ENCODE data around the gene MRPS9. TPM values are rescaled to one million over a fixed set of nuclear protein-coding genes. Genes with fewer than 3 reads are reported as not detected.

Gene MRPS9
- total RNA-seq, 1 donor from 2014 or later = 26.5 TPM

DNA sequence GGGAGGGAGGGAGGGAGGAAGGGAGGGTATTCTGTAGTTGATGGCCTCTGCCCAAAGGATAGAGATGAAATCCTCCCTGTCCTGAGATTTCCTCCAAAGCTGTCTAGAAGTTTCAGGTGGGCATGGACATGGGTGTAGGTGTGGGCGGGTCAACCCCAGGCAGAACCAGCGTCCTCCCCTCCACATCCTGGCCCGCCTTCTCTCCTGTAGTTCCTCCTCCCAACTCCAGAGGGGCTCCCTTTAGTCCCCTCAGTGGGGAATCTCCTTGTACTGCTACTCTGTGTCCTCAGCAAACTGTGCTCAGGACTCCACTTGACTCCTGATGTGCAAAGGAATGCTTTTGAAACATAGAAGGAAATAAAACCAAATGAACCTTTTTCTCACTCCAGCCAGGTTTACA is 88.1 kb downstream of the MRPS9 start:
- no peak overlapping the region for H3K4me3 Mint-ChIP-seq
- intact Hi-C loops (cut with micrococcal nuclease) = no loop called here
- no peaks in the 10 kb centered on the region for H3K27me3 Mint-ChIP-seq
- H3K9me3 Mint-ChIP-seq = no peaks in the 10 kb centered on the region
- DNase-seq (no peak), ATAC-seq (ENCODE audit: low read depth) (no peak)
- ChIA-PET POLR2A (no interaction called here), CTCF (no interaction called here)
- TF ChIP-seq, protein P1, sequence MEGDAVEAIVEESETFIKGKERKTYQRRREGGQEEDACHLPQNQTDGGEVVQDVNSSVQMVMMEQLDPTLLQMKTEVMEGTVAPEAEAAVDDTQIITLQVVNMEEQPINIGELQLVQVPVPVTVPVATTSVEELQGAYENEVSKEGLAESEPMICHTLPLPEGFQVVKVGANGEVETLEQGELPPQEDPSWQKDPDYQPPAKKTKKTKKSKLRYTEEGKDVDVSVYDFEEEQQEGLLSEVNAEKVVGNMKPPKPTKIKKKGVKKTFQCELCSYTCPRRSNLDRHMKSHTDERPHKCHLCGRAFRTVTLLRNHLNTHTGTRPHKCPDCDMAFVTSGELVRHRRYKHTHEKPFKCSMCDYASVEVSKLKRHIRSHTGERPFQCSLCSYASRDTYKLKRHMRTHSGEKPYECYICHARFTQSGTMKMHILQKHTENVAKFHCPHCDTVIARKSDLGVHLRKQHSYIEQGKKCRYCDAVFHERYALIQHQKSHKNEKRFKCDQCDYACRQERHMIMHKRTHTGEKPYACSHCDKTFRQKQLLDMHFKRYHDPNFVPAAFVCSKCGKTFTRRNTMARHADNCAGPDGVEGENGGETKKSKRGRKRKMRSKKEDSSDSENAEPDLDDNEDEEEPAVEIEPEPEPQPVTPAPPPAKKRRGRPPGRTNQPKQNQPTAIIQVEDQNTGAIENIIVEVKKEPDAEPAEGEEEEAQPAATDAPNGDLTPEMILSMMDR (IDR thresholded peaks at IDR 0.05) = no peak
- H3K27ac Mint-ChIP-seq = no peak overlapping the region
- no peaks in the 10 kb centered on the region for H3K36me3 Mint-ChIP-seq (ENCODE audit: low read depth)
- H3K4me1 Mint-ChIP-seq = peaks cover 24% of the 10 kb centered on the region

DNA sequence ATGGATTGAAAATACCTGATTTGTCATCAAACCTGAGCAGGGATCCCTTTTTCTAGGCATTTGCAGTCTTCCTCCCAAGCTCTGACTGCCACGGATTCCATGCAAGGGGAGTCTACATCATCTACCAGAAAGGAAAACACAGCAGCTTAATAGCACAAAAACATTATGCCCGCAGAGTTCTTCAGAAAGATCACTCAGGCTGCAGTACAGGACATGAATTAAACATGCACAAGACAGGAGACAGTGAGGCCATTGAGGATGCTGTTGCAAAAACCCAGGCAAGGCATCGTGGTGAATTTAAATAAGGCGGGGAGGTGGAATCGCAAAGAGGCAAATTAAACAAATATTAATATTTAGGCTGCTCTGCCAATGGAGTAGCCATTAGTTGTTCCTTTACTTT is 88.5 kb downstream of the MRPS9 start:
- no peak for DNase-seq
- H3K27me3 Mint-ChIP-seq = no peaks in the 10 kb centered on the region
- no peak overlapping the region for H3K27ac Mint-ChIP-seq
- POLR2A ChIA-PET = no interaction called here
- H3K9me3 Mint-ChIP-seq = no peaks in the 10 kb centered on the region
- H3K4me3 Mint-ChIP-seq = no peak overlapping the region
- intact Hi-C loops (cut with micrococcal nuclease) = no loop called here
- TF ChIP-seq, protein P1 (IDR thresholded peaks at IDR 0.05) = no peak
- H3K36me3 Mint-ChIP-seq (ENCODE audit: low read depth) = no peaks in the 10 kb centered on the region
- CTCF ChIA-PET = no interaction called here
- ATAC-seq (ENCODE audit: low read depth) = no peak
- peaks cover 24% of the 10 kb centered on the region for H3K4me1 Mint-ChIP-seq

DNA sequence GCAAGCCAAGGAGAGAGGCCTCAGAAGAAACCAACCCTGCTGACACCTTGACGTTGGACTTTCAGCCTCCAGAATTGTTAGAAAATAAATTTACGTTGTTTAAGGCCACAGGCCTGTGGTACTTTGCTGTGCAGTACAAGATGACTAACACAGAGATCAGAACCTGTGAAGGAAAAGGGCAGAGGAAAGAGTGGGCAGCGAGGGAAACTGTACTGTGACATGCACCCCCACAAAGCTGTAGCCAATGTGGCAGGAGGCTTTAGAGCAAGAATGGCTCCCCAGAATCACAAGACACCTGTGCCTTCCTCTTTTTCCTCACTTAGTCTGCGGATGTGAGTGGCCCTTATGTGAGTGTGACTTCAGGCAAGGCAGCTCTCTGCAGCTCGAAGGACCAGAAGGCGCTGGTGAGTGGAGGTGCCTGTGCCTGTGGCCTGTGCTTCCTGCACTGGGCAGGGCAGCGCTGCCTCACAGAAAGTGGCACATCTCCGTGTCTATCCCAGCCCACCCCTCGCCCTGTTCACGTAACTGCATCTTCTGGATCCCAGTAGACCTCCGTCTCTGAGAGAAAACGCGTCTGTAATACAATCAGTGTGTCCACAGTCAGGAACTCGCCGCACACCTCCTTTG is 89.5 kb downstream of the MRPS9 start:
- no peaks in the 10 kb centered on the region for H3K36me3 Mint-ChIP-seq (ENCODE audit: low read depth)
- ChIA-PET CTCF (interaction anchor here (0.7 kb wide), 1 partner anchor 109 kb away, joined by 3 read pairs; no protein-coding TSS in a partner anchor), POLR2A (no interaction called here)
- peaks cover 24% of the 10 kb centered on the region for H3K4me1 Mint-ChIP-seq
- no peak overlapping the region for H3K27ac Mint-ChIP-seq
- TF ChIP-seq, protein P1 (IDR thresholded peaks at IDR 0.05) = no peak
- ATAC-seq (ENCODE audit: low read depth) = no peak
- no peaks in the 10 kb centered on the region for H3K9me3 Mint-ChIP-seq
- no peaks in the 10 kb centered on the region for H3K27me3 Mint-ChIP-seq
- intact Hi-C loops (cut with micrococcal nuclease) = no loop called here
- DNase-seq = no peak
- H3K4me3 Mint-ChIP-seq = no peak overlapping the region

DNA sequence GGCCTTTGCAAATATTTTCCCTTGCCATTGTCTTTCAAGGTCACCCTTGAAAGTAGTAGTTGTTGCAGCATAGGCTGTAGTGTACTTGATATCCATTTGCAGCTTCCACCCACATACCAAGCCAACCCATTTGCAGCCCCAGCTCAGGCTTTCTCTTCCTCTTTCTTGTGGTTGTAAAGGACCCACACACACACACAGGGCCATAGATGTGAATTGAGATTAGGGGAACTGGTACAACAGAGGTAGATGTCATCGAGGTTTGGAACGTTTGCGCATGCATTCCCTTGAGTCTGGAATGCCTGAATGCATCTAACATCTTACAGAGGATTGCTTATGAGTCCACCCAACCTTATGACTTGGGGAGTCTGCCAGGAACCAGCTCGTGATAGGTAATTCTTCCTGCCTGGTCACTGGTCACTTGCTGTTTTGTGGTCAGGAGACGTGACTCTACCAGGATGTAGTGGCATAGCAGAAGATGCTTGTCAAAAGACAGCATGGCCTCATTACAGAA is 91.9 kb downstream of the MRPS9 start:
- peaks cover 24% of the 10 kb centered on the region for H3K4me1 Mint-ChIP-seq
- CTCF ChIA-PET = no interaction called here

DNA sequence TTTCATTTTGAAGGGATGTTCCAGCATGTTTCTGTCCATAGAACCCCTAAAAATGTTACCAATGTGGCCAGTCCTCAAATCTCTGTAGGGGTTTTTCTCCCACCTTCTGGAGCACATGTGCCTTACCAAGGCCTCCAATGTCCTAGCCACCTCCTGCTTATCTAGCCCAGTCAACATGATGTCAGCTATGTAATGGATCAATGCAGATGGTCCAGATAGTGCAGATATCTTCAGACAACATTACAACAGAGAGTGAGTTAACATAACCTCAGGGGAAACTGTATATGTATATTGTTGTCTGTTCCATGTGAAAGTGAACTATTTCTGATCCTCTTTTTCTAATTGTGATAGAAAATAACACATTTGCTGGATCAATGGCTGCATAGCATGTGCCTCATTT is 92.7 kb downstream of the MRPS9 start:
- H3K27ac Mint-ChIP-seq = no peak overlapping the region

More for the DNA sequence above, 91.9 kb downstream of the MRPS9 start:
- TF ChIP-seq, protein P1 (IDR thresholded peaks at IDR 0.05) = no peak
- DNase-seq (no peak), ATAC-seq (ENCODE audit: low read depth) (peak; percentile 94)
- peak overlapping the region; percentile 16 for H3K27ac Mint-ChIP-seq
- H3K36me3 Mint-ChIP-seq (ENCODE audit: low read depth) = no peaks in the 10 kb centered on the region
- H3K4me3 Mint-ChIP-seq = no peak overlapping the region
- H3K27me3 Mint-ChIP-seq = peaks cover 4% of the 10 kb centered on the region
- intact Hi-C loops (cut with micrococcal nuclease) = loop anchor here (1.0 kb wide), 2 partner anchors 14 to 47 kb away; no protein-coding TSS in a partner anchor
- POLR2A ChIA-PET = interaction anchor here (0.9 kb wide), 1 partner anchor 15 kb away, joined by 3 read pairs; no protein-coding TSS in a partner anchor
- no peaks in the 10 kb centered on the region for H3K9me3 Mint-ChIP-seq

More for the DNA sequence above, 92.7 kb downstream of the MRPS9 start:
- Mint-ChIP-seq H3K4me1 (peaks cover 24% of the 10 kb centered on the region), H3K4me3 (no peak overlapping the region), H3K36me3 (ENCODE audit: low read depth) (no peaks in the 10 kb centered on the region), H3K27me3 (peaks cover 4% of the 10 kb centered on the region), H3K9me3 (no peaks in the 10 kb centered on the region)
- intact Hi-C loops (cut with micrococcal nuclease) = loop anchor here (1.0 kb wide), 2 partner anchors 13 to 46 kb away; no protein-coding TSS in a partner anchor
- TF ChIP-seq, protein P1 (IDR thresholded peaks at IDR 0.05) = no peak
- ChIA-PET POLR2A (no interaction called here), CTCF (no interaction called here)
- DNase-seq (no peak), ATAC-seq (ENCODE audit: low read depth) (no peak)
